ENCODE data around the gene CCDC197.
A peak's percentile ranks its signal among the peaks of the same experiment; 100 is the strongest.

Gene CCDC197

DNA sequence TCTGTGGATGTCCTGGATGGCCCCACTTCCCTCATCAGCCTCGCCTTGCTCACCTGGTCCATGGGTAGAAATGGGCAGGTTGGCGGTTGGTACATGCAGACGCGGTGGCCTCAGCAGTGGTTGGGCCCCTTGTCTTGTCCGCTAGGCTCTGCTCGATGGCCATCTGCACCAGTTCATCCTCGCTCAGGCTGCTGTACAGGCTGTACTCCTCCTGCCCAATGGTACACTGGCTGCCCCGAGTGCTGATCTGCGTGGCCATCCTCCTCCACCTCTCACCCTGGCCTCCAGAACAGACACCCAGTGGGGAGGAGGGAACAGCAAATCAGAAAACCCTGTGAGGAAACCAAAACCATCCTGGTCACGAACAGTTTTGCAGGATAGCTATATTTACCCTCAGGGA lies 32.8 kb upstream of the CCDC197 start (continued):
- TF ChIP-seq, protein P1, sequence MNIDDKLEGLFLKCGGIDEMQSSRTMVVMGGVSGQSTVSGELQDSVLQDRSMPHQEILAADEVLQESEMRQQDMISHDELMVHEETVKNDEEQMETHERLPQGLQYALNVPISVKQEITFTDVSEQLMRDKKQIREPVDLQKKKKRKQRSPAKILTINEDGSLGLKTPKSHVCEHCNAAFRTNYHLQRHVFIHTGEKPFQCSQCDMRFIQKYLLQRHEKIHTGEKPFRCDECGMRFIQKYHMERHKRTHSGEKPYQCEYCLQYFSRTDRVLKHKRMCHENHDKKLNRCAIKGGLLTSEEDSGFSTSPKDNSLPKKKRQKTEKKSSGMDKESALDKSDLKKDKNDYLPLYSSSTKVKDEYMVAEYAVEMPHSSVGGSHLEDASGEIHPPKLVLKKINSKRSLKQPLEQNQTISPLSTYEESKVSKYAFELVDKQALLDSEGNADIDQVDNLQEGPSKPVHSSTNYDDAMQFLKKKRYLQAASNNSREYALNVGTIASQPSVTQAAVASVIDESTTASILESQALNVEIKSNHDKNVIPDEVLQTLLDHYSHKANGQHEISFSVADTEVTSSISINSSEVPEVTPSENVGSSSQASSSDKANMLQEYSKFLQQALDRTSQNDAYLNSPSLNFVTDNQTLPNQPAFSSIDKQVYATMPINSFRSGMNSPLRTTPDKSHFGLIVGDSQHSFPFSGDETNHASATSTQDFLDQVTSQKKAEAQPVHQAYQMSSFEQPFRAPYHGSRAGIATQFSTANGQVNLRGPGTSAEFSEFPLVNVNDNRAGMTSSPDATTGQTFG (tag by site-specific recombination; IDR thresholded peaks at IDR 0.05; ENCODE audit: borderline replicate concordance): no peak

DNA sequence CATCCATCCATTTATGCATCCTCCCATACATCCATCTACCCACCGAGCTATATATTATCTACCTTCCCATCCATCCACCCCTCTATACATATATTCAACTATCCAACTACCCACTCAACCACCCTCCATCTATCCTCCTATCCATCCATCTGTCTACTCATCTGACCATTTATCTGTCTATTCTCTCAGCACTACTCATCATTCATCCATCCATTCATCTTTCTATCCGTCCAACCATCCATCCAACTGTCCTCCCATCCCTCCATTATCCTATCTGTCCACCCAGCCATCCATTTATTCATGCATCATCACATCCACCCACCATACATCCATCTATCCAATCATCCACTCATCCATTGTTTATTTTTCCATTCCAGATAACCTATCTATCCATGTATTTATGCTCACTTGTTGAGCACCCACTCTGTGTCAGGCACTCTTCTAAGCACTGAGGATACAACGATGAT lies 32.2 kb upstream of the CCDC197 start:
- H3K36me3 ChIP-seq (ENCODE audit: control insufficient read depth in 2 of 2, insufficient read depth in 1 of 2, low read length in 2 of 2): no peaks in the 10 kb centered on the region
- ChIA-PET POLR2A (no interaction called here), CTCF (interaction anchor here (1.0 to 2.5 kb wide), 3 partner anchors 16 to 39 kb away, joined by 3 to 25 read pairs (median 3); no protein-coding TSS in a partner anchor)
- no peak overlapping the region for H3K27ac ChIP-seq (ENCODE audit: extremely low read depth, low read depth, low read length)
- H3K4me1 ChIP-seq (ENCODE audit: control insufficient read depth, insufficient read depth, low read length): peaks cover 4% of the 10 kb centered on the region
- H3K9me3 ChIP-seq (ENCODE audit: control insufficient read depth, insufficient read depth, low read depth, low read length): no peaks in the 10 kb centered on the region
- no peak overlapping the region for H3K4me3 ChIP-seq (ENCODE audit: low read depth, low read length)
- TF ChIP-seq ZNF16 (tag by site-specific recombination; IDR thresholded peaks at IDR 0.05; ENCODE audit: low read depth) (no peak), ZNF292 (tag by site-specific recombination; IDR thresholded peaks at IDR 0.05; ENCODE audit: borderline replicate concordance, low read depth) (no peak), ZNF549 (tag by site-specific recombination; IDR thresholded peaks at IDR 0.05) (no peak), ZNF155 (tag by site-specific recombination; IDR thresholded peaks at IDR 0.05) (0 out of 2 replicates have a peak, but pooled peaks have one; percentile 85), ZNF530 (tag by site-specific recombination; IDR thresholded peaks at IDR 0.05; ENCODE audit: low read depth) (no peak), ZNF394 (tag by site-specific recombination; IDR thresholded peaks at IDR 0.05; ENCODE audit: borderline replicate concordance) (no peak), ZNF37A (tag by site-specific recombination; IDR thresholded peaks at IDR 0.05) (no peak), ZNF544 (tag by site-specific recombination; IDR thresholded peaks at IDR 0.05) (no peak), ZNF510 (tag by site-specific recombination; IDR thresholded peaks at IDR 0.05; ENCODE audit: insufficient replicate concordance) (no peak), ZBTB17 (tag by site-specific recombination; IDR thresholded peaks at IDR 0.05) (peak; percentile 44), EGR2 (tag by site-specific recombination; IDR thresholded peaks at IDR 0.05; ENCODE audit: low read depth) (0 out of 2 replicates have a peak, but pooled peaks have one; percentile 44), ZNF366 (tag by site-specific recombination; conservative IDR thresholded peaks at IDR 0.05) (peak; percentile 91), ZFHX2 (tag by site-specific recombination; conservative IDR thresholded peaks at IDR 0.05) (peak; percentile 42; the same call in 1 of the 2 replicates), GLIS2 (tag by site-specific recombination; IDR thresholded peaks at IDR 0.05) (no peak), YY1 (tag by site-specific recombination; IDR thresholded peaks at IDR 0.05) (no peak), ZNF248 (tag by site-specific recombination; IDR thresholded peaks at IDR 0.05) (no peak), ZBTB48 (tag by site-specific recombination; IDR thresholded peaks at IDR 0.05) (no peak), ZXDB (tag by site-specific recombination; IDR thresholded peaks at IDR 0.05) (no peak), ZNF701 (tag by site-specific recombination; IDR thresholded peaks at IDR 0.05) (no peak), ZNF791 (tag by site-specific recombination; IDR thresholded peaks at IDR 0.05) (no peak), SCRT2 (tag by site-specific recombination; IDR thresholded peaks at IDR 0.05) (0 out of 2 replicates have a peak, but pooled peaks have one; percentile 34), ZNF223 (tag by site-specific recombination; IDR thresholded peaks at IDR 0.05) (no peak)
- TF ChIP-seq, protein P2, sequence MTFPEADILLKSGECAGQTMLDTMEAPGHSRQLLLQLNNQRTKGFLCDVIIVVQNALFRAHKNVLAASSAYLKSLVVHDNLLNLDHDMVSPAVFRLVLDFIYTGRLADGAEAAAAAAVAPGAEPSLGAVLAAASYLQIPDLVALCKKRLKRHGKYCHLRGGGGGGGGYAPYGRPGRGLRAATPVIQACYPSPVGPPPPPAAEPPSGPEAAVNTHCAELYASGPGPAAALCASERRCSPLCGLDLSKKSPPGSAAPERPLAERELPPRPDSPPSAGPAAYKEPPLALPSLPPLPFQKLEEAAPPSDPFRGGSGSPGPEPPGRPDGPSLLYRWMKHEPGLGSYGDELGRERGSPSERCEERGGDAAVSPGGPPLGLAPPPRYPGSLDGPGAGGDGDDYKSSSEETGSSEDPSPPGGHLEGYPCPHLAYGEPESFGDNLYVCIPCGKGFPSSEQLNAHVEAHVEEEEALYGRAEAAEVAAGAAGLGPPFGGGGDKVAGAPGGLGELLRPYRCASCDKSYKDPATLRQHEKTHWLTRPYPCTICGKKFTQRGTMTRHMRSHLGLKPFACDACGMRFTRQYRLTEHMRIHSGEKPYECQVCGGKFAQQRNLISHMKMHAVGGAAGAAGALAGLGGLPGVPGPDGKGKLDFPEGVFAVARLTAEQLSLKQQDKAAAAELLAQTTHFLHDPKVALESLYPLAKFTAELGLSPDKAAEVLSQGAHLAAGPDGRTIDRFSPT (tag by site-specific recombination; IDR thresholded peaks at IDR 0.05): no peak
- TF ChIP-seq, protein P3, sequence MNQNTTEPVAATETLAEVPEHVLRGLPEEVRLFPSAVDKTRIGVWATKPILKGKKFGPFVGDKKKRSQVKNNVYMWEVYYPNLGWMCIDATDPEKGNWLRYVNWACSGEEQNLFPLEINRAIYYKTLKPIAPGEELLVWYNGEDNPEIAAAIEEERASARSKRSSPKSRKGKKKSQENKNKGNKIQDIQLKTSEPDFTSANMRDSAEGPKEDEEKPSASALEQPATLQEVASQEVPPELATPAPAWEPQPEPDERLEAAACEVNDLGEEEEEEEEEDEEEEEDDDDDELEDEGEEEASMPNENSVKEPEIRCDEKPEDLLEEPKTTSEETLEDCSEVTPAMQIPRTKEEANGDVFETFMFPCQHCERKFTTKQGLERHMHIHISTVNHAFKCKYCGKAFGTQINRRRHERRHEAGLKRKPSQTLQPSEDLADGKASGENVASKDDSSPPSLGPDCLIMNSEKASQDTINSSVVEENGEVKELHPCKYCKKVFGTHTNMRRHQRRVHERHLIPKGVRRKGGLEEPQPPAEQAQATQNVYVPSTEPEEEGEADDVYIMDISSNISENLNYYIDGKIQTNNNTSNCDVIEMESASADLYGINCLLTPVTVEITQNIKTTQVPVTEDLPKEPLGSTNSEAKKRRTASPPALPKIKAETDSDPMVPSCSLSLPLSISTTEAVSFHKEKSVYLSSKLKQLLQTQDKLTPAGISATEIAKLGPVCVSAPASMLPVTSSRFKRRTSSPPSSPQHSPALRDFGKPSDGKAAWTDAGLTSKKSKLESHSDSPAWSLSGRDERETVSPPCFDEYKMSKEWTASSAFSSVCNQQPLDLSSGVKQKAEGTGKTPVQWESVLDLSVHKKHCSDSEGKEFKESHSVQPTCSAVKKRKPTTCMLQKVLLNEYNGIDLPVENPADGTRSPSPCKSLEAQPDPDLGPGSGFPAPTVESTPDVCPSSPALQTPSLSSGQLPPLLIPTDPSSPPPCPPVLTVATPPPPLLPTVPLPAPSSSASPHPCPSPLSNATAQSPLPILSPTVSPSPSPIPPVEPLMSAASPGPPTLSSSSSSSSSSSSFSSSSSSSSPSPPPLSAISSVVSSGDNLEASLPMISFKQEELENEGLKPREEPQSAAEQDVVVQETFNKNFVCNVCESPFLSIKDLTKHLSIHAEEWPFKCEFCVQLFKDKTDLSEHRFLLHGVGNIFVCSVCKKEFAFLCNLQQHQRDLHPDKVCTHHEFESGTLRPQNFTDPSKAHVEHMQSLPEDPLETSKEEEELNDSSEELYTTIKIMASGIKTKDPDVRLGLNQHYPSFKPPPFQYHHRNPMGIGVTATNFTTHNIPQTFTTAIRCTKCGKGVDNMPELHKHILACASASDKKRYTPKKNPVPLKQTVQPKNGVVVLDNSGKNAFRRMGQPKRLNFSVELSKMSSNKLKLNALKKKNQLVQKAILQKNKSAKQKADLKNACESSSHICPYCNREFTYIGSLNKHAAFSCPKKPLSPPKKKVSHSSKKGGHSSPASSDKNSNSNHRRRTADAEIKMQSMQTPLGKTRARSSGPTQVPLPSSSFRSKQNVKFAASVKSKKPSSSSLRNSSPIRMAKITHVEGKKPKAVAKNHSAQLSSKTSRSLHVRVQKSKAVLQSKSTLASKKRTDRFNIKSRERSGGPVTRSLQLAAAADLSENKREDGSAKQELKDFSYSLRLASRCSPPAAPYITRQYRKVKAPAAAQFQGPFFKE (tag by site-specific recombination; IDR thresholded peaks at IDR 0.05; ENCODE audit: borderline replicate concordance): no peak
- TF ChIP-seq, protein P4, sequence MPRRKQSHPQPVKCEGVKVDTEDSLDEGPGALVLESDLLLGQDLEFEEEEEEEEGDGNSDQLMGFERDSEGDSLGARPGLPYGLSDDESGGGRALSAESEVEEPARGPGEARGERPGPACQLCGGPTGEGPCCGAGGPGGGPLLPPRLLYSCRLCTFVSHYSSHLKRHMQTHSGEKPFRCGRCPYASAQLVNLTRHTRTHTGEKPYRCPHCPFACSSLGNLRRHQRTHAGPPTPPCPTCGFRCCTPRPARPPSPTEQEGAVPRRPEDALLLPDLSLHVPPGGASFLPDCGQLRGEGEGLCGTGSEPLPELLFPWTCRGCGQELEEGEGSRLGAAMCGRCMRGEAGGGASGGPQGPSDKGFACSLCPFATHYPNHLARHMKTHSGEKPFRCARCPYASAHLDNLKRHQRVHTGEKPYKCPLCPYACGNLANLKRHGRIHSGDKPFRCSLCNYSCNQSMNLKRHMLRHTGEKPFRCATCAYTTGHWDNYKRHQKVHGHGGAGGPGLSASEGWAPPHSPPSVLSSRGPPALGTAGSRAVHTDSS (tag by site-specific recombination; IDR thresholded peaks at IDR 0.05): no peak
